ENCODE data around the gene SPTLC2. TPM values are rescaled to one million over a fixed set of nuclear protein-coding genes. Genes with fewer than 3 reads are reported as not detected.

The SPTLC2 gene
- total RNA-seq, 1 experiment from 2014 or later: 44.7 TPM

- ATAC-seq: no peak
- DNase-seq (ENCODE audit: low read depth, low spot score): no peak
- no peaks in the 10 kb centered on the region for H3K79me2 ChIP-seq (ENCODE audit: insufficient read depth, low read length)
- no TSS peak for BruUV-seq (replicated peaks)
- H3K9me2 ChIP-seq (ENCODE audit: insufficient read depth): no peaks in the 10 kb centered on the region
- intact Hi-C loops (cut with micrococcal nuclease): no loop called here
- no peak overlapping the region for H2AFZ ChIP-seq (ENCODE audit: low read depth, low read length, poor library complexity, severe bottlenecking)
- H3K27ac ChIP-seq (ENCODE audit: low read depth, low read length): no peak overlapping the region
- no peak overlapping the region for H3K9ac ChIP-seq (ENCODE audit: low read length)
- POLR2A ChIA-PET: no interaction called here
- no peak overlapping the region for H3K4me3 ChIP-seq (replicated peaks in 1 of 2; ENCODE audit: low read depth in 1 of 2, low read length in 2 of 2)
- RAD21 ChIA-PET (ENCODE audit: low non-redundant PET in 1 of 2, low total read pairs in 2 of 2, uncharacterized antibody in 2 of 2, unreplicated experiment in 2 of 2): no interaction called here
- H4K20me1 ChIP-seq (ENCODE audit: insufficient read depth): no peaks in the 10 kb centered on the region
- no peaks in the 10 kb centered on the region for H3K36me3 ChIP-seq (ENCODE audit: control insufficient read depth in 1 of 2, insufficient read depth in 2 of 2, low read length in 2 of 2)
- CTCF ChIA-PET: no interaction called here
- H3K27me3 ChIP-seq (ENCODE audit: insufficient read depth, low read length): no peaks in the 10 kb centered on the region
- H3K9me3 ChIP-seq (ENCODE audit: control insufficient read depth in 1 of 2, insufficient read depth in 1 of 2, low read depth in 1 of 2, low read length in 2 of 2): no peaks in the 10 kb centered on the region
- H3K4me2 ChIP-seq (ENCODE audit: low read length): no peak overlapping the region
- peaks cover 0 to 9% of the 10 kb centered on the region in 2 experiments; a peak in 3 of 4 replicates for H3K4me1 ChIP-seq (ENCODE audit: control insufficient read depth in 1 of 2, insufficient read depth in 2 of 2, low read length in 2 of 2)
- no peak for TF ChIP-seq SIN3A (IDR thresholded peaks at IDR 0.05; ENCODE audit: low read depth)
- no peak for TF ChIP-seq REST (IDR thresholded peaks at IDR 0.05; ENCODE audit: low read depth)
- no peak for TF ChIP-seq ZFX (IDR thresholded peaks at IDR 0.05)
- no peak for TF ChIP-seq RAD21 (IDR thresholded peaks at IDR 0.05; ENCODE audit: low read depth)
- no peak for TF ChIP-seq EZH2phosphoT487 (IDR thresholded peaks at IDR 0.05; ENCODE audit: borderline replicate concordance)
- TF ChIP-seq FOSL1 (IDR thresholded peaks at IDR 0.05; ENCODE audit: low read depth): no peak
- no peak for TF ChIP-seq EGR1 (IDR thresholded peaks at IDR 0.05; ENCODE audit: low read depth)
These were observed 25.3 kb upstream of the SPTLC2 start for GRCh38 chr14:77641534-77642341.
